Activated naive CD4-positive, alpha-beta T cell treated with anti-CD3 and anti-CD28 coated beads, Interleukin-2, amount 10 ng/mL, durations not matched to agents 7 days and 5 days (primary cell): Measurements from ENCODE around the gene EFCAB6.

Experiments used
- CTCF ChIA-PET: fragments of 350-600 bp; sonication (Branson Sonifier 250); formaldehyde crosslinking; loops from one replicate; lab custom pipeline; 2021; ENCODE audit warnings: antibody characterized with exemption; lab: Charles Lee
- DNase-seq: peaks from one replicate; pipeline ENCODE4 v3.0.0-alpha.2; 2020
- H3K27ac Mint-ChIP-seq: one replicate; pipeline ENCODE4 v1.8.0; 2021; ENCODE audit warnings: mild to moderate bottlenecking, moderate library complexity, mixed read lengths
- H3K27me3 Mint-ChIP-seq: one replicate; pipeline ENCODE4 v1.8.0; 2021; ENCODE audit warnings: mild to moderate bottlenecking, mixed read lengths
- H3K36me3 Mint-ChIP-seq: one replicate; pipeline ENCODE4 v1.8.0; 2021; ENCODE audit warnings: mixed read lengths
- H3K4me1 Mint-ChIP-seq: one replicate; pipeline ENCODE4 v1.8.0; 2021; ENCODE audit warnings: mixed read lengths
- H3K4me3 Mint-ChIP-seq: one replicate; pipeline ENCODE4 v1.8.0; 2021; ENCODE audit warnings: mild to moderate bottlenecking, moderate library complexity, mixed read lengths
- H3K9me3 Mint-ChIP-seq: one replicate; pipeline ENCODE4 v1.8.0; 2021; ENCODE audit warnings: mixed read lengths

The EFCAB6 gene

GRCh38 chr22:43829904-43830851 is 18.1 kb upstream of the EFCAB6 start:
- Mint-ChIP-seq H3K4me1 (no peaks in the 10 kb centered on the region), H3K4me3 (no peak overlapping the region), H3K27me3 (peaks cover 19% of the 10 kb centered on the region), H3K36me3 (no peaks in the 10 kb centered on the region), H3K9me3 (no peaks in the 10 kb centered on the region), H3K27ac (no peak overlapping the region)
- no peak for DNase-seq
- CTCF ChIA-PET: no interaction called here

DNA sequence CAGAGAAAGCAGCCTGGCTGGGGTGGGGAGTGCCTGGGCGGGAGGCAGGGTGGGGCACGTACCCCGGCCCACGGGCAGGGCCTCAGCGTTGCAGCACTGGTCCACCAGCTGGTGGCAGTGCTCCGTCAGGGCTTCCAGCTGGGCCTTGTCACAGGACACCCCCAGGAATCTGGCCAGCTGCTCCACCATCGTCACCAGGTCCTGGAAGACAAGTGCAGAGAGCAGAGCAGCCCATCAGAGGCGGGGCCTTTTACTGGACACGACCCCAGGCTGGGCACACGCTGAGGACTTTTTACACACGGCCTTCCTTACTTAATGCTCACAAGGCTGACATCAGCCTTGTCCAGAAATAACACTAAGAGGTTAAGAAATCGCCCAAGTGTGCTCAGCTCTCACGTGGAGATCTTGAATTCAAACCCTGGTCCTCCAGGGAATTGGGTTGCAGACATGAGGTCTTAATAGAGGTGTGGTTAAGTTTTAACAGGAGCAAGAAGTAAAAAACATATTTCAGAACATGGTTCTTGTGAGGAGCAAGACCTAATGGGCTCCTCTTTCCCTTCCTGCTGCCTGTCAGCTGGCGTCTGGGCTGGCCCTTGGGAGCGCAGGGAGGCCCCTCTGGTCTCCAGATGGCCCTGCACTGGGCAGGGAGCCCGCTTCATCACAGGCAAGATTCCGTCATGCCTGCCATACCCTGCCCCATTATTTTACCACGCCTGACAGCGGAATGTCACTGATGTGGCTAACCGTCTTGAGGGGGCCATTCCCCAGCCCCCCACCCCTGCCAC is 17.1 kb upstream of the EFCAB6 start:
- no peak for DNase-seq
- no peaks in the 10 kb centered on the region for H3K36me3 Mint-ChIP-seq

DNA sequence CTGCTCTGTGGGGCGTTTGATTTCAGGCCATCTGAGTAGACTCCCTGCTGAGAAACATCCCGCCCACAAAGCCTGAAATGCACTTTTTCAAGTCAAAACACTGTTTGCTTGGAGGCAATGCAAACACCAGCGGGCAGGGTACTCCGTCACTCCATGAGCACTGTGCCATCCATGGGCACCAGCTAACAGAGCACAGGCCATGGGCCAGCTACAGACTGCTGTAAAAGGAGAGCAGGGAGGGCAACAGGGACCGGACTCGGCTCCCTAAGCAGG is 16.6 kb upstream of the EFCAB6 start:
- DNase-seq: no peak
- no peaks in the 10 kb centered on the region for H3K36me3 Mint-ChIP-seq
- no peaks in the 10 kb centered on the region for H3K9me3 Mint-ChIP-seq
- H3K4me1 Mint-ChIP-seq: no peaks in the 10 kb centered on the region
- H3K27ac Mint-ChIP-seq: no peak overlapping the region
- peaks cover 10% of the 10 kb centered on the region for H3K27me3 Mint-ChIP-seq
- H3K4me3 Mint-ChIP-seq: no peak overlapping the region
- CTCF ChIA-PET: no interaction called here

More for the DNA sequence above, 17.1 kb upstream of the EFCAB6 start:
- peaks cover 15% of the 10 kb centered on the region for H3K27me3 Mint-ChIP-seq
- no peak overlapping the region for H3K4me3 Mint-ChIP-seq
- H3K9me3 Mint-ChIP-seq: no peaks in the 10 kb centered on the region
- no peaks in the 10 kb centered on the region for H3K4me1 Mint-ChIP-seq
- CTCF ChIA-PET: no interaction called here
- H3K27ac Mint-ChIP-seq: no peak overlapping the region

DNA sequence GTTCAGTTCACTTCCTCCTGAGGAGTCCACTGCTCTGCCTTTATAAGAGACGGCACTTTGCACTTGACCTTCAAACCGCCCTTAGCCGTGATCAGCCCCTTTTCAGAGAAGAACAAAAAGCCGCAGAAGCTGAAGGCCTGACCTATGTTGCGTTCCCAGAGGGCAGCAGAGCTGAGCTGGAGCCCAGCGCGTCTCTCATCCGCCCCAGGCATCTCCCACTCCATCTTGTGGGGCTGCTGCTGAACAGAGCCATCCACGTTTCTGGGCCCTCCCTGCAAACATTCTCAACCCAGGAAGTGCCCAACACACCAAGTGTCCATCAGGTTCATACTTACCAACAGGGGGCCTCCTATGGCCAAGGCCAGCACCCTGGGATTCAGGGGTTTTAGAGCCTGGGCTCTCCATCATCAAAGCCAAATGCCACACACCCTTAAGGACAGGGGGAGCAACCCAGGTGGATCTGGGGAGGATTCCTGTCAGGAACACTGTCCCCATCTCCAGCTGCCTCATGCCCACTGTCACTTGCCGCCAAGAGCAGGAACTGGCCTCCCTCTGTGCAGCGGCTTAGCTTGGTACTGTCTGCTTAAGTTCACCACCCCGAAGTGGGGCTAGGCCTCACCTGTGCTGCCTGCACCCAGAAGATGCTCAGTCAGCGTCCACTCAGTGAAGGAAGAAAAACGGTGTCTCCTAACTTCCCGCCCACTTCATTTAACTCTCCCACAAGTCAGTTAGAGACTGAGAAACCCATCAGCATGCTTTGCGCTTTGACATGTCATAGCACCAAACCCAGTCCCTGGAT is 16.0 kb upstream of the EFCAB6 start:
- Mint-ChIP-seq H3K36me3 (no peaks in the 10 kb centered on the region), H3K4me3 (no peak overlapping the region), H3K27ac (no peak overlapping the region), H3K4me1 (no peaks in the 10 kb centered on the region), H3K27me3 (peaks cover 6% of the 10 kb centered on the region), H3K9me3 (no peaks in the 10 kb centered on the region)
- no peak for DNase-seq
- CTCF ChIA-PET: no interaction called here

DNA sequence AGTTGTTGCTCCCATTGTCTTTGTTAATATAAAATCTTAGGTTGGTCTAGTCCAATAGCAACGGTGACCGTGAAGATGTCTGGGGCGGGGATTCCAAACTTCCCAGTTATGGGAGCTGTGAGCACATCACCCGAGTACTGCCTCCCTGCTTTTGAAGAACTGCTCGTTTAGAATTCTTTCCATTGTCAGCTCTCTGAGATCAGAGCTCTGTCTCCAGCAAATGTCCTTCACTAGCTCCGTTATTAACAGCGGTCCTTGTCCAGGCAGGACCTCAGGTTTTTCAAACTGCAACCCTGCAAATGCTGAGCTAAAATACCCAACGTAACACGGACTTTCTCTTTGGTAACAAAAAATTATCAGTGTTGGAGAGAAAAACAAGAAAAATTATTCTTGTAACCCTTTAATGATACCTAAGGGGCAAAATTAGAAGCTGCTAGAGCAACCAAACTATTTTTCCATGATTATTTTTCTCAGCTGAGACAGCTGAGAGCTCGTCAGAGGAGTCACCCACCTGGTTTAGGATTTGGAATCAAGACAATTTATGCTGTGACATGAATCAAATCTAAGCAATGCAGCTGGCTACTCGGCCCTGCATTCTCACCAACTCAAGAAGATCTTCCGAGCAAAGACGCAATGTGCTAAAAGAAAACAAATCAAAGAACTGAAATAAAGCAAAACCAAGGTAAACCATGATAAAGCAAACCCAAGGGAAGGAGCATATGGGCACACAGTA is 15.1 kb upstream of the EFCAB6 start:
- Mint-ChIP-seq H3K9me3 (no peaks in the 10 kb centered on the region), H3K4me3 (no peak overlapping the region), H3K4me1 (no peaks in the 10 kb centered on the region), H3K27ac (no peak overlapping the region), H3K27me3 (no peaks in the 10 kb centered on the region), H3K36me3 (no peaks in the 10 kb centered on the region)
- CTCF ChIA-PET: no interaction called here
- DNase-seq: no peak

DNA sequence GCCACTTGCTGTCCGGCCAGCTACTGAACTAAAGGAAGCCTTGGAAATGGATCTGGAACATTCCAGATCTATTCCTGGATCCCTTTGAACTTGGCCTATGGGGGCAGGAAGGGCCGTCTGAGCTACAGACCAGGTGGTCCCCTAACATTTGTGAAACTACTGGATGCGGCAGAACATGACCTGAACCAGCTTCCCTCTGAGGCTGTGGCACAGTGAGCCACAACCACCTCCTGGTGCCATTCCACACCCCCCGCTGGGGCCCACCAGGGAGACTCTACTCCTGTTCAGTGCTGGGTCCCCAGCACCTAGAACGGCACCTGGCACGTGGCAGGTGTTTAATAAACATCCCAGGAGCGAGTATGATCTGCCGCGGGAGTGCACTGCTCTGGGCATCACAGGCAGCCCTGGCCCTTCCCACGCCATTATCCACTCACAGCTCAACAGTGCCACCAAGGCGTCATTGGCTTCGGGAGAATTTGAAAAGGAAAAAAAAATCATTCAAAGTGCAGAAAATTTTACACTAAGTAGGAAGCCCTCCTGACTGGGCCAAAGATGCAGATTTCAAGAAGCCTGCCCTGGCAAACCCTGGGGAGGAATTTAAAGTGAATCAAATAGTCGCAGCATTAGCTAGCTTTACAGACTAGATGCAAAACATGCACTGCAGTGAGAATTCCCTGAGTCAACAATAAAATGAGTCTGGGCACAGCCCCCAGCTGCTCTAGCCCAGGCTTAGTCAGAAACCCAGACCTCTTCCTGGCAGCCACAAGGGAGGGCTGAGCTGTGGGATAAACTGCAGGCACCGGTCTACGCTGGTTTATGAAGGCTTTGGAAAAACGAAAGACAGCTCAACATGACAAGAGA is 14.3 kb upstream of the EFCAB6 start:
- CTCF ChIA-PET: no interaction called here
- no peak for DNase-seq
- Mint-ChIP-seq H3K9me3 (no peaks in the 10 kb centered on the region), H3K4me1 (no peaks in the 10 kb centered on the region), H3K27ac (no peak overlapping the region), H3K4me3 (no peak overlapping the region), H3K27me3 (no peaks in the 10 kb centered on the region), H3K36me3 (no peaks in the 10 kb centered on the region)

DNA sequence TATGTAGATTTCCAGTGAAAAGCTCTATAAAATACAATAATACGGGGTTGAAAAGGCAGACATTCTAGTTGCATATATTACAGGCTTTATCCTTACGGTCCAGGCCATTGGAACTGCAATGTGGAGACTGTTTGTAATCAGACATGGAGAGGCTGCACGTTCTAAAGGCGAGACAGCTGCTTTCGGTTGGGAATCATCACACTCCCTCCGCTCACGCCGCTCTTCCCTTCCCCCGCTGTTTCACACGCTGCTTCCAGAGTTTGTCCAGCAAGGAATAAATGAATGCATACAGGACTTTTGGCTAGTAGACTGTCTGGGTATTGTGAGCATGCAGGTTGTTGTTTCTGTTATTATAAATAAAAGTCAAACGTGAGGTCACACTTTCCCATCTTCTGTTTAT is 13.5 kb upstream of the EFCAB6 start:
- Mint-ChIP-seq H3K36me3 (no peaks in the 10 kb centered on the region), H3K4me3 (no peak overlapping the region), H3K4me1 (no peaks in the 10 kb centered on the region), H3K9me3 (no peaks in the 10 kb centered on the region), H3K27ac (no peak overlapping the region), H3K27me3 (peaks cover 3% of the 10 kb centered on the region)
- CTCF ChIA-PET: no interaction called here
- DNase-seq: no peak

DNA sequence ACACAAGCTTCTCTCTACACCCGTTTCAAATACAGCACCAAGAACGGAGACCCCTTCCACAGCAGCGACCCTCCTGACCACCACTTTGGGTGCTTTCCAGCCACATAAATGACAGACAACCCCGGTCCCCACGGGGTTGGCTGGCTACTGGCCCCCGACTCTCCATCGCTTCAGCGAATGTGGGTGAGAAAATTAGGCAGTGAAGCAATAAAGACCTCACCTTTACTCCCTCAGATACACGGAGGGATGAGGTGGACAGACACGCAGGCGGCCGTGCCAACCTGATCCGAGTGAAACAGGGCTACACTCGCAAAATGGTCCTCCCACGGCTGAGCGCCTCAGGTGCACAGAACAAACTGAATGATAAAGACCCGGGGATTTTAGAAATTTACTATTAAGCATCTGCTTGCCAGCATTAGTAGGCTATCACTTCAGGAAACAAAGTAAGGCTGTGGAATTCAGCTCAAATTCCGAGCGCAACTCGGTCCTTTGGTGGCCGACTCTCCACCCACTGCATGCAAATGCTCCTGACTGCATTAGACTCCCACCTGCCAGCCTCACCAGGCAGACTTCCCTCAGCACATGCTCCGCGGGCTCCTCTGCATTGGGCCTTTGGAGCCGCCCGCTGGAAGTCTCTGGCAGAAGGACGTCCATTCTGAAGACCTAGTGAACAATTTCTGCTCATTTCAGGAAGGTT is 12.8 kb upstream of the EFCAB6 start:
- no peaks in the 10 kb centered on the region for H3K36me3 Mint-ChIP-seq
- H3K27ac Mint-ChIP-seq: no peak overlapping the region
- H3K9me3 Mint-ChIP-seq: no peaks in the 10 kb centered on the region
- peaks cover 3% of the 10 kb centered on the region for H3K27me3 Mint-ChIP-seq
- no peak overlapping the region for H3K4me3 Mint-ChIP-seq
- H3K4me1 Mint-ChIP-seq: no peaks in the 10 kb centered on the region
- no peak for DNase-seq
- CTCF ChIA-PET: no interaction called here

GRCh38 chr22:43823911-43824665 is 12.0 kb upstream of the EFCAB6 start:
- CTCF ChIA-PET: no interaction called here
- no peak for DNase-seq
- peaks cover 8% of the 10 kb centered on the region for H3K27me3 Mint-ChIP-seq
- no peaks in the 10 kb centered on the region for H3K4me1 Mint-ChIP-seq
- no peak overlapping the region for H3K4me3 Mint-ChIP-seq
- no peaks in the 10 kb centered on the region for H3K9me3 Mint-ChIP-seq
- H3K27ac Mint-ChIP-seq: no peak overlapping the region
- H3K36me3 Mint-ChIP-seq: no peaks in the 10 kb centered on the region

GRCh38 chr22:43823353-43823908 is 11.3 kb upstream of the EFCAB6 start:
- Mint-ChIP-seq H3K36me3 (no peaks in the 10 kb centered on the region), H3K4me1 (no peaks in the 10 kb centered on the region), H3K27ac (no peak overlapping the region), H3K9me3 (no peaks in the 10 kb centered on the region), H3K4me3 (no peak overlapping the region), H3K27me3 (peaks cover 8% of the 10 kb centered on the region)
- no peak for DNase-seq
- CTCF ChIA-PET: no interaction called here

DNA sequence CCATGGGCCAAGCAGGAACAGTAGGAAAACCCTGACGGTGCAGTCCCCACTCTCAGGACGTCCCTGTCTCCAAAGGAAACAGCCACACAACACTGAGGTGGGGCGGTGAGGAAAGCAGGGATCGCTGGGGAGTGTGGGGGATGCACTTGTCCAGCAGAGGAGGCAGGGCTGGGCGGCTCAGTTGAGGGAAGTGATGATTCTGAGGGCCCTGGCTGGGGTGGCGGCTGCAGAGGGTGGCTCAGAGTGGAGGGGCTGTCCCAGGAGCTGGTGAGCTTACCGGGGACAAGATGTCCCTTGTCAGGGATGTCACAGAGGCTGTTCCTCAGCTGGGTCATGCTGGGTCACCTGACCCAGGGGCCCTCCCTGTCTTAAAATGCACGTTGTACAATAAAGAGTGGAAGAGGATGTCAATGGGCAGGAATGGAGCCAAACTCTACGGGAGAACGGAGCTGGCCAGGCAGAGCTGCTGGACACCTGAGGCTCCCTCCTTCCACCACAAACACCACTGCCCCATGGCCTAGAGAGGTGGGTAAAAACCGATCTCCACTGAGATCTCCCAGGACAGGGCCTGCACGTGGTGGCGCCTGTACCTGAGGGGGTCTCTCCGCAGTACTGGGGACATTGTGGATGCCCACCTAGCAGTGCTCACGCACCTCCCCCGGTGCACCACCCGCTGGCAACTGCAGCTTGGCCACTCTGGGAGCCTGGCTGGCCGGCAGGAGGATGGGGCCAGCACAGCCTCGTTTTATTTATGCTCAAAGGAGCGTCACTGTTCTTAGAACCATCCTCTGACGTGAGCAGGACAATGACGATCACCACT is 9.7 kb upstream of the EFCAB6 start:
- no peak for DNase-seq
- no peak overlapping the region for H3K4me3 Mint-ChIP-seq
- CTCF ChIA-PET: no interaction called here
- H3K9me3 Mint-ChIP-seq: no peaks in the 10 kb centered on the region
- H3K27me3 Mint-ChIP-seq: peaks cover 8% of the 10 kb centered on the region
- no peaks in the 10 kb centered on the region for H3K36me3 Mint-ChIP-seq
- no peak overlapping the region for H3K27ac Mint-ChIP-seq
- no peaks in the 10 kb centered on the region for H3K4me1 Mint-ChIP-seq
